ENCODE measurements around the gene ZFP36L1. TPM values are rescaled to one million over a fixed set of nuclear protein-coding genes. Genes with fewer than 3 reads are reported as not detected.

The ZFP36L1 gene
- total and polyA plus RNA-seq, 2 of the 13 experiments (the other 11 are each of a cell fraction or from before 2014, with no cell fraction given): 7.4 to 10.2 TPM

GRCh38 chr14:68816183-68816942 lies 23.5 kb upstream of the ZFP36L1 start (continued):
- TF ChIP-seq ZFP82 (CRISPR knock-in tag; IDR thresholded peaks at IDR 0.05; ENCODE audit: borderline replicate concordance) (no peak), ZMYM3 (CRISPR knock-in tag; IDR thresholded peaks at IDR 0.05) (peak; percentile 49; the same call in 1 of the 2 replicates), FOXM1 (CRISPR knock-in tag; IDR thresholded peaks at IDR 0.05) (no peak), RFXAP (CRISPR knock-in tag; IDR thresholded peaks at IDR 0.05; ENCODE audit: borderline replicate concordance) (peak; percentile 46; the same call in 1 of the 2 replicates), ARNTL (CRISPR knock-in tag; IDR thresholded peaks at IDR 0.05) (no peak; the same call in 1 of the 2 replicates), U2AF2 (IDR thresholded peaks at IDR 0.05; ENCODE audit: low read depth, low read length) (no peak), NFKBIZ (CRISPR knock-in tag; IDR thresholded peaks at IDR 0.05) (no peak; the same call in 1 of the 2 replicates), TOPORS (CRISPR knock-in tag; IDR thresholded peaks at IDR 0.05) (0 out of 2 replicates have a peak, but pooled peaks have one; percentile 40), PAX8 (CRISPR knock-in tag; IDR thresholded peaks at IDR 0.05; ENCODE audit: borderline replicate concordance) (0 out of 2 replicates have a peak, but pooled peaks have one; percentile 18), CHD4 (IDR thresholded peaks at IDR 0.05; ENCODE audit: borderline replicate concordance, low read length) (no peak), SMARCE1 (IDR thresholded peaks at IDR 0.05; ENCODE audit: borderline replicate concordance) (no peak), MATR3 (CRISPR knock-in tag; IDR thresholded peaks at IDR 0.05) (no peak), ZNF768 (CRISPR knock-in tag; IDR thresholded peaks at IDR 0.05) (peak; percentile 51), DPF2 (CRISPR knock-in tag; IDR thresholded peaks at IDR 0.05; ENCODE audit: borderline replicate concordance, low read depth) (0 out of 2 replicates have a peak, but pooled peaks have one; percentile 22), ZBTB7A (CRISPR knock-in tag; IDR thresholded peaks at IDR 0.05) (peak; percentile 83), ZNF841 (CRISPR knock-in tag; IDR thresholded peaks at IDR 0.05; ENCODE audit: borderline replicate concordance) (no peak), SPEN (CRISPR knock-in tag; IDR thresholded peaks at IDR 0.05; ENCODE audit: low read depth) (peak; percentile 73), NFAT5 (CRISPR knock-in tag; IDR thresholded peaks at IDR 0.05) (no peak), MXD4 (CRISPR knock-in tag; IDR thresholded peaks at IDR 0.05) (no peak), POLR2AphosphoS2 (IDR thresholded peaks at IDR 0.05; ENCODE audit: low read depth, low read length) (no peak), ZNF335 (CRISPR knock-in tag; IDR thresholded peaks at IDR 0.05) (no peak)
- TF ChIP-seq, protein P1, sequence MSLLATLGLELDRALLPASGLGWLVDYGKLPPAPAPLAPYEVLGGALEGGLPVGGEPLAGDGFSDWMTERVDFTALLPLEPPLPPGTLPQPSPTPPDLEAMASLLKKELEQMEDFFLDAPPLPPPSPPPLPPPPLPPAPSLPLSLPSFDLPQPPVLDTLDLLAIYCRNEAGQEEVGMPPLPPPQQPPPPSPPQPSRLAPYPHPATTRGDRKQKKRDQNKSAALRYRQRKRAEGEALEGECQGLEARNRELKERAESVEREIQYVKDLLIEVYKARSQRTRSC (CRISPR knock-in tag; IDR thresholded peaks at IDR 0.05; ENCODE audit: low read depth): no peak
- TF ChIP-seq, protein P2, sequence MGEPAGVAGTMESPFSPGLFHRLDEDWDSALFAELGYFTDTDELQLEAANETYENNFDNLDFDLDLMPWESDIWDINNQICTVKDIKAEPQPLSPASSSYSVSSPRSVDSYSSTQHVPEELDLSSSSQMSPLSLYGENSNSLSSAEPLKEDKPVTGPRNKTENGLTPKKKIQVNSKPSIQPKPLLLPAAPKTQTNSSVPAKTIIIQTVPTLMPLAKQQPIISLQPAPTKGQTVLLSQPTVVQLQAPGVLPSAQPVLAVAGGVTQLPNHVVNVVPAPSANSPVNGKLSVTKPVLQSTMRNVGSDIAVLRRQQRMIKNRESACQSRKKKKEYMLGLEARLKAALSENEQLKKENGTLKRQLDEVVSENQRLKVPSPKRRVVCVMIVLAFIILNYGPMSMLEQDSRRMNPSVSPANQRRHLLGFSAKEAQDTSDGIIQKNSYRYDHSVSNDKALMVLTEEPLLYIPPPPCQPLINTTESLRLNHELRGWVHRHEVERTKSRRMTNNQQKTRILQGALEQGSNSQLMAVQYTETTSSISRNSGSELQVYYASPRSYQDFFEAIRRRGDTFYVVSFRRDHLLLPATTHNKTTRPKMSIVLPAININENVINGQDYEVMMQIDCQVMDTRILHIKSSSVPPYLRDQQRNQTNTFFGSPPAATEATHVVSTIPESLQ (CRISPR knock-in tag; conservative IDR thresholded peaks at IDR 0.05): no peak

All from HepG2 (cell line).